ENCODE data around the gene ZNF264.

DNA sequence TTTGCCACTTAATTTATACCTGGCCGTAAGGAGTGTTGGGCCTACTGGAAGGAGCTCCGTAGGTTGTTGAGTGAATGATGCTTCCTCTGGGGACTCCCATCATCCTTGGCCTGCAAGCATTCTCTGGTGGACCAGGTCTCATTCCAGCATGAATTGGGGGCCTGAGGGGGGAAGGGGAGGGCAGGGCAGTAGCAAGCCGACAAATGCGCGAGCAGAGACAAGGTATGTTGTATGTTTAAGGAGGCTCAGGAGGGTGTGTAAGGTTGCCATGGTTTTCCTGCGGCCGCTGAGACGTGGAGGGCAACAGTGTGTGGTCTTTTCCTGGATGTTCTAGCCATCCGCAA, 749 bp downstream of the ZNF264 start:
- TF ChIP-seq, protein P1, sequence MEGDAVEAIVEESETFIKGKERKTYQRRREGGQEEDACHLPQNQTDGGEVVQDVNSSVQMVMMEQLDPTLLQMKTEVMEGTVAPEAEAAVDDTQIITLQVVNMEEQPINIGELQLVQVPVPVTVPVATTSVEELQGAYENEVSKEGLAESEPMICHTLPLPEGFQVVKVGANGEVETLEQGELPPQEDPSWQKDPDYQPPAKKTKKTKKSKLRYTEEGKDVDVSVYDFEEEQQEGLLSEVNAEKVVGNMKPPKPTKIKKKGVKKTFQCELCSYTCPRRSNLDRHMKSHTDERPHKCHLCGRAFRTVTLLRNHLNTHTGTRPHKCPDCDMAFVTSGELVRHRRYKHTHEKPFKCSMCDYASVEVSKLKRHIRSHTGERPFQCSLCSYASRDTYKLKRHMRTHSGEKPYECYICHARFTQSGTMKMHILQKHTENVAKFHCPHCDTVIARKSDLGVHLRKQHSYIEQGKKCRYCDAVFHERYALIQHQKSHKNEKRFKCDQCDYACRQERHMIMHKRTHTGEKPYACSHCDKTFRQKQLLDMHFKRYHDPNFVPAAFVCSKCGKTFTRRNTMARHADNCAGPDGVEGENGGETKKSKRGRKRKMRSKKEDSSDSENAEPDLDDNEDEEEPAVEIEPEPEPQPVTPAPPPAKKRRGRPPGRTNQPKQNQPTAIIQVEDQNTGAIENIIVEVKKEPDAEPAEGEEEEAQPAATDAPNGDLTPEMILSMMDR (conservative IDR thresholded peaks at IDR 0.05; ENCODE audit: low read length): no peak
- TF ChIP-seq EZH2phosphoT487 (IDR thresholded peaks at IDR 0.05; ENCODE audit: borderline replicate concordance): no peak

Measured in Loucy (cell line).